ENCODE results near the gene PTPN2. TPM values are rescaled to one million over a fixed set of nuclear protein-coding genes. Genes with fewer than 3 reads are reported as not detected.

Gene PTPN2
- total and polyA plus RNA-seq, 9 of the 15 experiments (the other 6 are each of a cell fraction or from before 2014, with no cell fraction given): 36.6 to 66.4 (median 43.8) TPM

DNA sequence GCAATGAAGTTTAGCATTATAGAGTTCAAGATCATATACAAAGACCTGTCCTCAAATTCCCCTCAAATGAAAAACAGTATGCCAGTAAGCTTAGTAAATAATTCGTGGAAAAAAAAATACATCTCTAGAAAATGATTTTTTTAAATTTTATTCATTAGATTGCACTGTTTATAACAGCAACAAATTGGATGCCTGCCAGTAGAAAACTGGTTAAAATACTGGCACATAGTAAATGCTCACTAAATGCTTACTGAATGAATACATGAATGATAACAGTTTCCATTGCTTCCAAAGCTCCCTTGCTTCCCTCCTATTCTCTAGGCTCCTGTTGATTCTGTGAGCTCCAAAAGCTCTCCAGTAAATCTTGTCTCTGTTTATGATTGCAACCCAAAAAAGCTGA lies 38.2 kb upstream of the PTPN2 start:
- Histone ChIP-seq H3K4me1 (replicated peaks in 1 of 2; ENCODE audit: control insufficient read depth in 2 of 2, insufficient read depth in 2 of 2, low read length in 2 of 2) (no peaks in the 10 kb centered on the region), H4K20me1 (replicated peaks; ENCODE audit: control insufficient read depth, insufficient read depth, low read length) (no peaks in the 10 kb centered on the region), H3K4me3 (no peak overlapping the region), H3K27me3 (ENCODE audit: control insufficient read depth in 2 of 2, insufficient read depth in 2 of 2, low read length in 2 of 2) (no peaks in the 10 kb centered on the region), H3K27ac (ENCODE audit: extremely low read depth, low read depth, low read length) (no peak overlapping the region), H3K9me3 (replicated peaks; ENCODE audit: control insufficient read depth, insufficient read depth, low read depth, low read length) (no peaks in the 10 kb centered on the region), H3K79me2 (ENCODE audit: control insufficient read depth, insufficient read depth, low read length) (no peaks in the 10 kb centered on the region), H3K36me3 (ENCODE audit: control insufficient read depth, insufficient read depth, low read length) (no peaks in the 10 kb centered on the region), H3K4me2 (ENCODE audit: insufficient read depth, low read length) (no peak overlapping the region), H2AFZ (ENCODE audit: low read depth, low read length) (no peak overlapping the region), H3K9me1 (ENCODE audit: control insufficient read depth, insufficient read depth, low read length) (no peaks in the 10 kb centered on the region), H3K9ac (ENCODE audit: insufficient read depth in 1 of 2, low read depth in 2 of 2, low read length in 2 of 2) (no peak overlapping the region)
- in situ Hi-C loops (cut with MboI): no loop called here
- 0% methylated on average over 1 of the region's 1 CpG for WGBS (ENCODE audit: insufficient coverage, low coverage, missing lambda C conversion rate)
- ATAC-seq: no peak
- intact Hi-C loops (cut with micrococcal nuclease): no loop called here
- TF ChIP-seq RBM25 (IDR thresholded peaks at IDR 0.05; ENCODE audit: low read depth, low read length, severe bottlenecking) (peak; percentile 53), ZNF146 (CRISPR knock-in tag; IDR thresholded peaks at IDR 0.05; ENCODE audit: unreplicated experiment) (no peak)
- BruUV-seq (replicated peaks): no TSS peak
- FAIRE-seq: no peak
- POLR2A ChIA-PET: interaction anchor here (0.9 kb wide), 1 partner anchor 78 kb away, joined by 3 read pairs; no protein-coding TSS in a partner anchor
- CTCF ChIA-PET (ENCODE audit: low intra/inter-chr PET ratio): no interaction called here
- no peak for DNase-seq (ENCODE audit: extremely low read depth in 1 of 4, low spot score in 3 of 4)

DNA sequence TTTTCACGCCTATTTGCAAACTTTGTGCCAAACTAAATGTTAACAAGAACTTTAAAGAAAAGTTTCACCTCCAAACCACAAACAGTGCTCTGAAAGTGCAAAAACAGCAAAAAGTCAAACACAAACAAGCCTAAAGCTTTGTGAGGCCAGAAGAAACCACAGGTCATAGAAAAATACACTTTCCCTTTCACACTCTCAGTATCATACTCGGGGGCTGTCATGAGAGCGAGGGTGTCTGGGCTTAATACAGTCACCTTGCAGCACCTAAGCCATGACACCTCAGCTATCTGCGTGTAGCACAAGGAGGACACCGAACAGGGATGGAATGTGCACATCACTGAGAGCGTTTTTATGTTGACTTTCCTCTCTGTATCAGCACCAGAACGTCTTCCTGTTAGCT lies 37.1 kb upstream of the PTPN2 start:
- in situ Hi-C loops (cut with MboI) (no loop called here), intact Hi-C loops (cut with micrococcal nuclease) (no loop called here)
- H3K27me3 ChIP-seq (ENCODE audit: control insufficient read depth in 2 of 2, insufficient read depth in 2 of 2, low read length in 2 of 2): no peaks in the 10 kb centered on the region
- ChIA-PET POLR2A (interaction anchor here (0.6 to 1.3 kb wide), 3 partner anchors 14 to 581 kb away, joined by 3 to 4 read pairs (median 4); partner anchors contain the start of gene CEP192), CTCF (ENCODE audit: low intra/inter-chr PET ratio) (no interaction called here)
- WGBS (ENCODE audit: insufficient coverage, low coverage, missing lambda C conversion rate): 12% methylated on average over 7 of the region's 7 CpGs
- no TSS peak for BruUV-seq (replicated peaks)
- H3K79me2 ChIP-seq (ENCODE audit: control insufficient read depth, insufficient read depth, low read length): no peaks in the 10 kb centered on the region
- no peaks in the 10 kb centered on the region for H3K4me1 ChIP-seq (replicated peaks in 1 of 2; ENCODE audit: control insufficient read depth in 2 of 2, insufficient read depth in 2 of 2, low read length in 2 of 2)
- H3K9me3 ChIP-seq (replicated peaks; ENCODE audit: control insufficient read depth, insufficient read depth, low read depth, low read length): no peaks in the 10 kb centered on the region
- TF ChIP-seq ZNF717 (CRISPR knock-in tag; IDR thresholded peaks at IDR 0.05): no peak
- 0 out of 2 replicates have a peak, but pooled peaks have one; percentile 12 for TF ChIP-seq CTBP1 (IDR thresholded peaks at IDR 0.05; ENCODE audit: borderline replicate concordance)
- H3K4me2 ChIP-seq (ENCODE audit: insufficient read depth, low read length): no peak overlapping the region
- ATAC-seq (peak; percentile 57; the same call in 2 of the 3 replicates), DNase-seq (ENCODE audit: extremely low read depth in 1 of 4, low spot score in 3 of 4) (no peak), FAIRE-seq (no peak)
- H2AFZ ChIP-seq (ENCODE audit: low read depth, low read length): peak overlapping the region; percentile 37; the same call in 1 of the 2 replicates
- H3K4me3 ChIP-seq: no peak overlapping the region
- H3K9me1 ChIP-seq (ENCODE audit: control insufficient read depth, insufficient read depth, low read length): no peaks in the 10 kb centered on the region
- no peak overlapping the region; a peak in 1 of 4 replicates for H3K9ac ChIP-seq (ENCODE audit: insufficient read depth in 1 of 2, low read depth in 2 of 2, low read length in 2 of 2)
- H4K20me1 ChIP-seq (replicated peaks; ENCODE audit: control insufficient read depth, insufficient read depth, low read length): no peaks in the 10 kb centered on the region
- no peaks in the 10 kb centered on the region for H3K36me3 ChIP-seq (ENCODE audit: control insufficient read depth, insufficient read depth, low read length)
- no peak overlapping the region for H3K27ac ChIP-seq (ENCODE audit: extremely low read depth, low read depth, low read length)

Measured in K562 (cell line).